H9 (cell line): ENCODE data around the gene USP9Y. TPM values are rescaled to one million over a fixed set of nuclear protein-coding genes. Genes with fewer than 3 reads are reported as not detected.

Experiments used
- DNase-seq: peaks from one replicate; pipeline ENCODE4 v3.0.0-alpha.2; 2017
- H2AFZ ChIP-seq: one replicate; pipeline ENCODE4 v1.6.1; 2013; ENCODE audit warnings: mild to moderate bottlenecking, low read length, control low read depth, moderate library complexity
- H2AK5ac ChIP-seq: 2 replicates; pipeline ENCODE4 v1.6.1; 2013; ENCODE audit warnings: low read length, control low read depth, mixed read lengths; ENCODE audit not compliant: insufficient read length
- H2BK120ac ChIP-seq: one replicate; pipeline ENCODE4 v1.6.1; 2013; ENCODE audit warnings: low read depth, mild to moderate bottlenecking, low read length, control low read depth, inconsistent platforms; ENCODE audit not compliant: poor library complexity, severe bottlenecking
- H2BK12ac ChIP-seq: 2 replicates; pipeline ENCODE4 v1.6.1; 2013; ENCODE audit warnings: low read length, control low read depth, mixed read lengths, low read depth; ENCODE audit not compliant: insufficient read length
- H2BK15ac ChIP-seq: 2 replicates; pipeline ENCODE4 v1.6.1; 2013; ENCODE audit warnings: low read depth, low read length, control low read depth
- H2BK20ac ChIP-seq: one replicate; pipeline ENCODE4 v1.6.1; 2013; ENCODE audit warnings: low read depth, mild to moderate bottlenecking, low read length, control low read depth, inconsistent platforms; ENCODE audit not compliant: poor library complexity, severe bottlenecking
- H2BK5ac ChIP-seq: 2 replicates; pipeline ENCODE4 v1.6.1; 2013; ENCODE audit warnings: low read length, control low read depth, mixed read lengths; ENCODE audit not compliant: insufficient read length
- H3K14ac ChIP-seq: 2 replicates; pipeline ENCODE4 v1.6.1; 2013; ENCODE audit warnings: low read length, control low read depth; ENCODE audit not compliant: insufficient read depth
- H3K18ac ChIP-seq: 2 replicates; pipeline ENCODE4 v1.6.1; 2013; ENCODE audit warnings: low read depth, mild to moderate bottlenecking, mixed read lengths, low read length, control low read depth; ENCODE audit not compliant: insufficient read length
- H3K23ac ChIP-seq: 2 replicates; pipeline ENCODE4 v1.6.1; 2013; ENCODE audit warnings: low read length, control low read depth, mixed read lengths, low read depth; ENCODE audit not compliant: insufficient read length
- H3K23me2 ChIP-seq: 2 replicates; pipeline ENCODE4 v1.6.1; 2013; ENCODE audit warnings: low read depth, mild to moderate bottlenecking, mixed read lengths, low read length, control low read depth; ENCODE audit not compliant: insufficient read length, poor library complexity, severe bottlenecking
- H3K27ac ChIP-seq: 2 replicates; pipeline ENCODE4 v1.5.1; 2013; ENCODE audit warnings: low read length, control low read depth, mixed read lengths, low read depth; ENCODE audit not compliant: insufficient read length
- H3K27me3 ChIP-seq: 2 replicates; pipeline ENCODE4 v1.6.1; 2013; ENCODE audit warnings: low read length, control low read depth, inconsistent platforms; ENCODE audit not compliant: insufficient read depth
- H3K4ac ChIP-seq: 2 replicates; pipeline ENCODE4 v1.6.1; 2013; ENCODE audit warnings: low read depth, mild to moderate bottlenecking, control low read depth, inconsistent platforms, low read length, moderate library complexity
- H3K4me1 ChIP-seq: 2 replicates; pipeline ENCODE4 v1.6.1; 2013; ENCODE audit warnings: low read length, control low read depth, inconsistent platforms; ENCODE audit not compliant: insufficient read depth
- H3K4me2 ChIP-seq: 2 replicates; pipeline ENCODE4 v1.6.1; 2013; ENCODE audit warnings: low read length, control low read depth, mixed read lengths; ENCODE audit not compliant: insufficient read length, insufficient read depth
- H3K56ac ChIP-seq: 2 replicates; pipeline ENCODE4 v1.6.1; 2013; ENCODE audit warnings: low read depth, mild to moderate bottlenecking, mixed read lengths, low read length, control low read depth; ENCODE audit not compliant: insufficient read length
- H3K79me1 ChIP-seq: 2 replicates; pipeline ENCODE4 v1.6.1; 2013; ENCODE audit warnings: low read depth, mild to moderate bottlenecking, moderate library complexity, low read length, control low read depth, inconsistent platforms; ENCODE audit not compliant: insufficient read depth, poor library complexity, severe bottlenecking
- H3K79me2 ChIP-seq: 2 replicates; pipeline ENCODE4 v1.6.1; 2013; ENCODE audit warnings: low read length, control low read depth, inconsistent platforms; ENCODE audit not compliant: insufficient read depth
- H3K9ac ChIP-seq: 2 replicates; pipeline ENCODE4 v1.6.1; 2013; ENCODE audit warnings: low read length, control low read depth, mixed read lengths; ENCODE audit not compliant: insufficient read length; ENCODE audit errors: extremely low read depth
- H3K9me3 ChIP-seq: one replicate; pipeline ENCODE4 v1.6.1; 2013; ENCODE audit warnings: low read depth, low read length, inconsistent platforms; ENCODE audit not compliant: control insufficient read depth
- H3T11ph ChIP-seq: one replicate; pipeline ENCODE4 v1.6.1; 2013; ENCODE audit warnings: mild to moderate bottlenecking, low read length, control low read depth, inconsistent platforms
- H4K20me1 ChIP-seq: one replicate; pipeline ENCODE4 v1.6.1; 2013; ENCODE audit not compliant: control insufficient read depth, insufficient read length, insufficient read depth
- H4K5ac ChIP-seq: 2 replicates; pipeline ENCODE4 v1.6.1; 2013; ENCODE audit warnings: low read depth, mild to moderate bottlenecking, mixed read lengths, low read length, control low read depth; ENCODE audit not compliant: insufficient read length
- H4K8ac ChIP-seq: replicated peaks from 2 replicates; pipeline ENCODE4 v1.6.1; 2013; ENCODE audit warnings: low read length, control low read depth, mixed read lengths, low read depth; ENCODE audit not compliant: insufficient read length
- H4K91ac ChIP-seq: 2 replicates; pipeline ENCODE4 v1.6.1; 2013; ENCODE audit warnings: low read depth, mild to moderate bottlenecking, moderate library complexity, mixed read lengths, low read length, control low read depth; ENCODE audit not compliant: insufficient read length
- H3K27ac Mint-ChIP-seq, 3 experiments: 2 replicates in 2 of 3; 3 replicates in 1 of 3; pipeline ENCODE4 v1.8.0; 2020 to 2021; ENCODE audit warnings: mixed read lengths in 3 of 3, mild to moderate bottlenecking in 1 of 3, moderate library complexity in 1 of 3
- H3K27me3 Mint-ChIP-seq: 2 replicates; pipeline ENCODE4 v1.8.0; 2021; ENCODE audit warnings: low read depth, mild to moderate bottlenecking, moderate library complexity, mixed read lengths
- H3K36me3 Mint-ChIP-seq, 3 experiments: 2 replicates in 2 of 3; 3 replicates in 1 of 3; pipeline ENCODE4 v1.8.0; 2020 to 2021; ENCODE audit warnings: low read depth in 3 of 3, mixed read lengths in 3 of 3; ENCODE audit not compliant: insufficient read depth in 1 of 3
- H3K4me1 Mint-ChIP-seq, 2 experiments: 2 replicates each; pipeline ENCODE4 v1.8.0; 2020; ENCODE audit warnings: mixed read lengths in 2 of 2
- H3K4me3 Mint-ChIP-seq, 2 experiments: 2 replicates in 1 of 2; 3 replicates in 1 of 2; pipeline ENCODE4 v1.8.0; 2020 to 2021; ENCODE audit warnings: mild to moderate bottlenecking in 2 of 2, mixed read lengths in 2 of 2, moderate library complexity in 1 of 2
- H3K9me3 Mint-ChIP-seq, 2 experiments: 2 replicates in 1 of 2; 3 replicates in 1 of 2; pipeline ENCODE4 v1.8.0; 2020; ENCODE audit warnings: mild to moderate bottlenecking in 2 of 2, mixed read lengths in 2 of 2, moderate library complexity in 1 of 2
- WGBS: extraction: QIAGEN DNeasy Blood & Tissue Kit; methylation state at CpG from one replicate; pipeline ENCODE4 v1.1.7; 2013; ENCODE audit warnings: missing lambda C conversion rate, low lambda C conversion rate, mixed read lengths; ENCODE audit not compliant: insufficient read length; ENCODE audit errors: extremely low coverage; 5-methylcytosine and 5-hydroxymethylcytosine counted together
- total RNA-seq: library from RNA; stranded (reverse); gene quantifications from 2 replicates; pipeline ENCODE4 v1.2.1, GENCODE V29; 2021
- TF ChIP-seq, protein P1 (sequence below): fragments of 200-600 bp; sonication (generic); conservative IDR thresholded peaks from 3 replicates; pipeline ENCODE4 v1.8.0; 2021; ENCODE audit warnings: antibody characterized with exemption, mild to moderate bottlenecking

USP9Y gene
- total RNA-seq, 1 experiment from 2014 or later = not detected

DNA sequence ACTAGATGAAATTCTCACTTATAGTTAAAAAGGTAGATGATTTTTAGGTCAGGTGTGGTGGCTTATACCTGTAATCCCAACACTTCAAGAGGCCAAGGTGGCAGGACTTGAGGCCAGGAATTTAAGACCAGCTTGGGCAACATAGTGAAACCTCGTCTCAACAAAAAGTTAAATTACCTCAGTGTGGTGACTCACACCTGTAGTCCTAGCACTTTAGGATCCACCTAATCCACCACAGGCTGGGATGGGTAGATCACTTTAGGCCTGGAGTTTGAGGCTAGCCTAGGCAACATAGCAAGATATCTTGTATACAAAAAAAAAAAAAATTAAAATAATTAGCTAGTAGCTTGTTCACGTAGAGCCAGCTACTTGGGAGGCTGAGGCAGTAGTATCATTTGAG is 140.3 kb downstream of the USP9Y start:
- Histone ChIP-seq H3K4me1 (no peaks in the 10 kb centered on the region), H3K18ac (no peak overlapping the region), H3K56ac (no peak overlapping the region), H4K8ac (no peak overlapping the region), H2BK120ac (no peak overlapping the region), H3K79me2 (no peaks in the 10 kb centered on the region), H3K4me2 (no peak overlapping the region), H3K27ac (no peak overlapping the region), H3K14ac (no peak overlapping the region), H2BK20ac (no peak overlapping the region), H4K20me1 (no peaks in the 10 kb centered on the region), H3K9me3 (no peaks in the 10 kb centered on the region), H4K5ac (no peak overlapping the region), H3K9ac (no peak overlapping the region), H2AFZ (no peak overlapping the region), H3K23ac (no peak overlapping the region), H4K91ac (no peak overlapping the region), H2BK5ac (no peak overlapping the region), H2BK12ac (no peak overlapping the region), H3T11ph (no peak overlapping the region), H3K4ac (no peak overlapping the region), H3K23me2 (no peaks in the 10 kb centered on the region), H3K79me1 (no peaks in the 10 kb centered on the region), H2AK5ac (no peak overlapping the region), H2BK15ac (no peak overlapping the region), H3K27me3 (no peaks in the 10 kb centered on the region)
- H3K27ac Mint-ChIP-seq = no peak overlapping the region
- no peaks in the 10 kb centered on the region for H3K4me1 Mint-ChIP-seq
- no peak for DNase-seq
- no CpG with 5 or more reads among the region's 2 CpGs for WGBS
- H3K36me3 Mint-ChIP-seq = no peaks in the 10 kb centered on the region
- H3K4me3 Mint-ChIP-seq = no peak overlapping the region
- H3K9me3 Mint-ChIP-seq = no peaks in the 10 kb centered on the region
- TF ChIP-seq, protein P1, sequence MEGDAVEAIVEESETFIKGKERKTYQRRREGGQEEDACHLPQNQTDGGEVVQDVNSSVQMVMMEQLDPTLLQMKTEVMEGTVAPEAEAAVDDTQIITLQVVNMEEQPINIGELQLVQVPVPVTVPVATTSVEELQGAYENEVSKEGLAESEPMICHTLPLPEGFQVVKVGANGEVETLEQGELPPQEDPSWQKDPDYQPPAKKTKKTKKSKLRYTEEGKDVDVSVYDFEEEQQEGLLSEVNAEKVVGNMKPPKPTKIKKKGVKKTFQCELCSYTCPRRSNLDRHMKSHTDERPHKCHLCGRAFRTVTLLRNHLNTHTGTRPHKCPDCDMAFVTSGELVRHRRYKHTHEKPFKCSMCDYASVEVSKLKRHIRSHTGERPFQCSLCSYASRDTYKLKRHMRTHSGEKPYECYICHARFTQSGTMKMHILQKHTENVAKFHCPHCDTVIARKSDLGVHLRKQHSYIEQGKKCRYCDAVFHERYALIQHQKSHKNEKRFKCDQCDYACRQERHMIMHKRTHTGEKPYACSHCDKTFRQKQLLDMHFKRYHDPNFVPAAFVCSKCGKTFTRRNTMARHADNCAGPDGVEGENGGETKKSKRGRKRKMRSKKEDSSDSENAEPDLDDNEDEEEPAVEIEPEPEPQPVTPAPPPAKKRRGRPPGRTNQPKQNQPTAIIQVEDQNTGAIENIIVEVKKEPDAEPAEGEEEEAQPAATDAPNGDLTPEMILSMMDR = no peak
- H3K27me3 Mint-ChIP-seq = no peaks in the 10 kb centered on the region
